ENCODE measurements around the gene OST4.
A peak's percentile ranks its signal among the peaks of the same experiment; 100 is the strongest.

Gene OST4

DNA sequence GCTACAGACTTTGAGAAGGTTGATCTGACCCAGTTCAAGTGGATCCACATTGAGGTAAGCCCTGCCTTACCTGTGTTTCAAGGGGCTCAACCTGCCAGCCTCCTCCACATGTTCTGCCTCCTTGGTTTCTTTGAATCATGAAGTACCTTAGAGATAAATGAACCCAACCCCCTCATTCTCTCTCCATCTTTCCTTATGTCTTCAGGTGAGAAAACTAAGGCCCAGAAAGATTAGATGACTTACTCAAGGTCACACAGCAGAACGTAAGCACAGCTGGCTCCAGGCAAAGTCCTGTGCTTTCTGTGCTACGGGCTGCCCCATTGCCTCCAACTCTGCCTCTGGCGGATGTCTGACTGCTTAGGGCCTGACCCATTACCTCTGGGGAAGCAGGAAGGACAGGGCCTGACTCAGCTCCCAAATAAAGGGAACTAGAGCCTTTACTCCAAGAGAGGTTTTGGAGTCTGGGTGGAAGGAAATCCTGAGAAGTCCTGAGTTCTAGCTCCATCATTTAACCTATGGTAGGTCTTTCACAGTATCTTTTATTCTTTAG lies 25.4 kb upstream of the OST4 start:
- DNase-seq (ENCODE audit: low read depth): no peak
- TF ChIP-seq, protein P1, sequence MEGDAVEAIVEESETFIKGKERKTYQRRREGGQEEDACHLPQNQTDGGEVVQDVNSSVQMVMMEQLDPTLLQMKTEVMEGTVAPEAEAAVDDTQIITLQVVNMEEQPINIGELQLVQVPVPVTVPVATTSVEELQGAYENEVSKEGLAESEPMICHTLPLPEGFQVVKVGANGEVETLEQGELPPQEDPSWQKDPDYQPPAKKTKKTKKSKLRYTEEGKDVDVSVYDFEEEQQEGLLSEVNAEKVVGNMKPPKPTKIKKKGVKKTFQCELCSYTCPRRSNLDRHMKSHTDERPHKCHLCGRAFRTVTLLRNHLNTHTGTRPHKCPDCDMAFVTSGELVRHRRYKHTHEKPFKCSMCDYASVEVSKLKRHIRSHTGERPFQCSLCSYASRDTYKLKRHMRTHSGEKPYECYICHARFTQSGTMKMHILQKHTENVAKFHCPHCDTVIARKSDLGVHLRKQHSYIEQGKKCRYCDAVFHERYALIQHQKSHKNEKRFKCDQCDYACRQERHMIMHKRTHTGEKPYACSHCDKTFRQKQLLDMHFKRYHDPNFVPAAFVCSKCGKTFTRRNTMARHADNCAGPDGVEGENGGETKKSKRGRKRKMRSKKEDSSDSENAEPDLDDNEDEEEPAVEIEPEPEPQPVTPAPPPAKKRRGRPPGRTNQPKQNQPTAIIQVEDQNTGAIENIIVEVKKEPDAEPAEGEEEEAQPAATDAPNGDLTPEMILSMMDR (conservative IDR thresholded peaks at IDR 0.05; ENCODE audit: control insufficient read depth, insufficient read depth, low read depth, low read length): no peak
- no peak overlapping the region for H3K4me3 ChIP-seq (ENCODE audit: control insufficient read depth, low read depth, low read length)

DNA sequence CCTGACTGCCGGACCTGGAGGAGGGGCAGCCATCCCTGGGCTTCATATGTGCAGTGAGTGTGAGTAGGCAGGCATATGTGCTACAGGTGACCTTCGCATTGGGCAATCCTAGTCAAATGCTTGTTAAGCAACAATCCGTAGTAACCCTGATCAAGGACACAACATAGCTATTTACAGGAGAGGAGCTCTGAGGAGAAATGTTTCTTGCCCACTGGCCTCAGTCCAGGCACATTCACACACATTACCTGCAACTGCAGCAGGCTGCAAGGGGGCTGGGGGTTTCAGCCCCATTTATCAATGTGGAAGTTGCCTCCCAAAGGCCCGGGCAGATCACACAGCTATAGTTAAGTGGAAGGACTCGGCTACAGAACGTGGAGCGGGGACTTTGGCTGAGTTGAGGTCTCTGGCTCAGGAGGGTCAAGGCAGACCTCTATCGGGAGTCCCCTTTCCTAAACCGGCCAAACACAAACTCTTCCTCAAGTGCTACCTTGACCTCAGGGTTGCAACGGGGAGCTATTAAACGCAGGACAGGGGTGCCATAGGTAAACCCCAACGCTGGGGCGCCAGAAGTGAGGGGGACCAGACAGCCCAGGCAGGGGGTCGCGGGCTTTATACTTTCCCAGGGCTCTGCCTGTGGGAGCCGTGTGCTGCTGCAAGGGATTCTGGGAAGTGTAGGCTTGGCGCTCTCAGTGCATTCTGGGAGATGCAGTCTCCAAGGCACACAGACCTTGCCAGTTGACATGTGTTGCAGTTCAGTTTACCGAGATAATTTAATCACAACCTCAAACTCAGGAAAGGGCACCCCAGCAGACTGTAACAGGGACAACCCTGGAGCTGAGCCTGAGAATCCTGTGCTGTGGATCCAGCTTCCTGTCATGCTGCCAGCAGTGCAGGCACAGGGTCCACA lies 24.5 kb upstream of the OST4 start:
- DNase-seq (ENCODE audit: low read depth): peak; percentile 65
- TF ChIP-seq, protein P1 (conservative IDR thresholded peaks at IDR 0.05; ENCODE audit: control insufficient read depth, insufficient read depth, low read depth, low read length): no peak
- H3K4me3 ChIP-seq (ENCODE audit: control insufficient read depth, low read depth, low read length): peak overlapping the region; percentile 40

DNA sequence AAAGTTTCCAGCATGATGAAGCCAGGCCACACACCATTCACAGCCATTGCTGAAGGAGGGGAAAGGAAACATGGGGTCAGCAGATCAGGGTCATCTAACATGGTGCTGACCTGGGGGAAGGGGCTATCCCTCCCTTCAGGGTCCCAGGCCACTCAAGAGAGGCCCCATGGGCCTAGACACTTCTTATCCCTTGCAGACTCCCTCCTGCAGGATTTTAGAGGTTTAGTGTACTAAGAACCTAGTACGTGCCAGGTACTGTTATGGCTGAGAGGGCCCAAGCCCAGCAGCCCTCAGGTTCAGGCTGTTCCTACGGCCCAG lies 23.9 kb upstream of the OST4 start:
- DNase-seq (ENCODE audit: low read depth): no peak
- no peak overlapping the region for H3K4me3 ChIP-seq (ENCODE audit: control insufficient read depth, low read depth, low read length)
- TF ChIP-seq, protein P1 (conservative IDR thresholded peaks at IDR 0.05; ENCODE audit: control insufficient read depth, insufficient read depth, low read depth, low read length): no peak

DNA sequence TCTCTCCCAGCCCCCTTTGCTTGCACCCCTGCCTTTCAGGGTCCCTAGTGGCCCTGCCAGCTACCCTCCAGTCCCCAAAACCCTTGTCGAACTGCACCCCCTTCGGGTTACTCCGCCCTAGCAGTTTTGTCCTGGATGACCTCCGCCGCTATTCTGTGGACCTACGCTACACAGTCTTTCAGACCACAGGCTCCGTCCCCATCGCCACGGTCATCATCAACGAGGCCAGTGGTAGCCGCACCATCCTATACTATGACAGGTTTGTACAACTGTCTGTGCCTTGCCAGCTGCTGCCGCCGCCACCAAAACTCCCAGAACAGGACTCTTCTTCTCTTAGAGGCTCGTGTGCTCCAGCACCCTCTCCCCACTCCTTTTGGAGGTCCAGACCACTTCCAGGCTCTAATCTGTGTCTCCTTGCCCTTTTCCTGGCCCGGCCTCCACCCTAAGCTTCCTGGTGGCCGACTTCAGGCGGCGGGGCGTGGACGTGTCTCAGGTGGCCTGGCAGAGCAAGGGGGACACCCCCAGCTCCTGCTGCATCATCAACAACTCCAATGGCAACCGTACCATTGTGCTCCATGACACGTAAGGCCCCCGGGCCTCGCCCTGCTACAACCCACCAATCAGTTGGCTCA lies 23.0 kb upstream of the OST4 start:
- DNase-seq (ENCODE audit: low read depth): no peak
- no peak overlapping the region for H3K4me3 ChIP-seq (ENCODE audit: control insufficient read depth, low read depth, low read length)
- TF ChIP-seq, protein P1 (conservative IDR thresholded peaks at IDR 0.05; ENCODE audit: control insufficient read depth, insufficient read depth, low read depth, low read length): no peak

DNA sequence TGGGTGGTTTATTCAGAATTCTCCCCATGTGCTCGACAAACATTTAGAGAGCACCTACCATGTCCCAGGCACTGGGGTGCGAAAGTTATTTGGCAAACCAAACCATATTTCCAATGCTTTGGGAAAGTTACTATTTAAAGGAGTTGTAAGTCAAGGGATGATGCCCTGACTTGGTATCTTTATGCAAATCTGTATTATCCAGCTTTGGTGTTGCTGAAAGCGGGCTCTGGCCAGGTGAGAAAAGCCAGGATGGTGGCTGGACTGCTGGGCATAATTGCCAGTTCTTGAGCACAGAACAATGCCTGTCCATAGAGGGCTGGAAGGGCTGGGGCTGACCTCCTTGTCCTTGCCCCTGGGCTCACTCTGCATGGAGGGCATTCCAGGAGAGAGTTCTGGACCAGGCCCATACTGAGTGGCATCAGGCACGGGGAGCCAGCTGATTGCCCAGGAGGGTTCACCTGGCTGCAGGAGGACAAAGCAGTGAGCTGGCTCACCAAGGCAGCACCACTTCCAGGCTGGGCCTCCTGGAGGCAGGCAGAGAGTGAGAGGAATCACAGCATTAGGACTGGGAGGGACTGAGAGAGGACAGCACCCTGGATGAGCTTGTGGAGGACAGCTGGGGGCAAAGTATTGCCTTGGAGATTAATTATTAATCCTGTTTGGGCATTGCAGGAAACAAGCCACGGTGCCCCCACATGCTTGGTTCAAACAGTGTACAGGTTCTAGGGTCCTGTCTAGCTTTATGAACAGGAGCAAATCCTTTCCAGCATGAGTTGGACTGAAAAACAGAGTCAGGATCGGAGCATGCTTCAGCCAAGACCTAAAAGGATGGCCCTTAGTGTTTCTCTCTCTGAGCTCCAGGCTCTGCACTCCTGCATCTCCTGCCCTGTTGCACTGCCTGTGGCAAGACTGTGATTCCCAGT lies 22.2 kb upstream of the OST4 start:
- H3K4me3 ChIP-seq (ENCODE audit: control insufficient read depth, low read depth, low read length): no peak overlapping the region
- TF ChIP-seq, protein P1 (conservative IDR thresholded peaks at IDR 0.05; ENCODE audit: control insufficient read depth, insufficient read depth, low read depth, low read length): no peak
- DNase-seq (ENCODE audit: low read depth): no peak
